HG03060 (cell line): ENCODE measurements around the gene BIVM.

Experiments
- ATAC-seq: cut with Tn5 transposase; IDR thresholded peaks from one replicate; pipeline ENCODE4 v1.9.1; 2021; ENCODE audit warnings: low read depth, moderate number of reproducible peaks; ENCODE audit not compliant: unreplicated experiment

The BIVM gene

DNA sequence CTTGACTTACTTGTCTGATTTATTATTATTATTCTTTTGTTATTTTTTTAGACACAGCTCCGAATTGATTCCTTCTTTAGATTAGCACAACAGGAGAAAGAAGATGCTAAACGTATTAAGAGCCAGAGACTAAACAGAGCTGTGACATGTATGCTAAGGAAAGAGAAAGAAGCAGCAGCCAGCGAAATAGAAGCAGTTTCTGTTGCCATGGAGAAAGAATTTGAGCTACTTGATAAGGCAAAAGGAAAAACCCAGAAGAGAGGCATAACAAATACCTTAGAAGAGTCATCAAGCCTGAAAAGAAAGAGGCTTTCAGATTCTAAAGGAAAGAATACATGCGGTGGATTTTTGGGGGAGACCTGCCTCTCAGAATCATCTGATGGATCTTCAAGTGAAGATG, 76.3 kb downstream of the BIVM start:
- ATAC-seq, result no peak

DNA sequence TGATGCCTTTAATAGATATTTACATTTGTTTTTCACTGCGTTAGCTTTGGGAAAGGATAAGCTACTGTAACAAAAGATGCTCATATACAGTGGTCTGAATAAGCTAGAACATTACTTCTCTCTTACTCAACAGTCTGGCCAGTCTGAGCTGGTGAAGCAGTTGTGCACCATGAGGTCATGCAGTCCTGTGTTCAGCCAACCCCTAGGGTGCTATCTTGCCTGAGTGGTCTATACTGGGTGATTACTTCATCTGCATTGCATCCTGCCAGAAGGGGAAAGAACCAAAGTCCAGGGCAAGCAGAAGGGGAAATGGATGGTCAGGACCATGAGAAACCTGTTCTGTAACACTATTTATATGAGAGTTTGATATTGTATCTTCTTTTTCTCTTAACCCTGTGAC, 78.4 kb downstream of the BIVM start:
- ATAC-seq, result no peak

GRCh38 chr13:102878481-102878880, 79.6 kb downstream of the BIVM start:
- ATAC-seq, result no peak

DNA sequence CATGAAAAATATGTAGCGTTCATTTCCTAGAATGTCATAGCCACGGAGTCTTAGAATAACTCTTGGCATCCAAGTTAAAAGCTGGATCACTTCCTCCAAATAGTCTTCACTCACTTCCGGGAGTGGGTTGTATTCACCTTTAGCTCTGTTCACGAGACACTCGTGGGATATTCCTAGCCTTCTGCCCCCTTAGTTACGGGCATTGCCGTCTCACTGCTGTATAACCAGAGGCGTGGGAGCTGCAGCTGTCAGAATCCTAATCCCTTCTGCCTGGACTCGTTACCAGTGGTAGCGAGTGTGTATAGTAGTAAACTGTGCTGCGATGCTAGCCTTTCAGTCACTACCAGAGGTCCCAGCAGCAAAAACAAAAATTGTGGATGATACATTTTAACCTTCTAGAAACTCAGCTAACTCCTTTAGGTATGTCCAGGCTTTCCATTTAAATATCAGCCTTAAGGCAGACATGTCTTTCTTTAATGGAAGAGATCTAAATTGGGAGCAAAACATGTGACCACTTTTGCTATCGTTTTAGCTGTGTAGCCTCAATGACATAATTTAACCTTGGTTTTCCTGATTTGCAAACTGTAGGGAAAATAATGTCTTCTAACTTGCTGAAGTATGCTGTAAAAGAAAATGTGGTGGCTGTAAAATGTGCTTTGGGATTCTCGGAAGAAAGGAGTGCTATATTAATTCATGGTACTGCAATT, 81.0 kb downstream of the BIVM start:
- ATAC-seq, result no peak

GRCh38 chr13:102881819-102882686, 83.1 kb downstream of the BIVM start:
- no peak for ATAC-seq
